Tibial nerve (tissue), 4 donors: ENCODE results near the gene F8A2. TPM values are rescaled to one million over a fixed set of nuclear protein-coding genes. Genes with fewer than 3 reads are reported as not detected.
"Not testable (repeated sequence)": the region's sequence is repeated elsewhere in the genome, so short reads cannot be mapped to it uniquely, and the experiment has no call there.

ENCODE experiments used
- DNase-seq, 2 donors: peaks; one replicate each; pipeline ENCODE4 v3.0.0-alpha.2; 2019; ENCODE audit warnings: low spot score in 2 of 2
- H3K27ac ChIP-seq, 4 donors: fragments of 200-600 bp; sonication (generic) in 3 of 4; one replicate each; pipeline ENCODE4 v1.5.1; 2017 to 2019; ENCODE audit warnings: mild to moderate bottlenecking in 1 of 4
- H3K27me3 ChIP-seq, 2 donors: fragments of 200-600 bp; sonication (generic) in 1 of 2; one replicate each; pipeline versions ENCODE4 v1.5.1 to v1.6.0; 2017 to 2019
- H3K36me3 ChIP-seq, 3 donors: fragments of 200-600 bp; sonication (generic); one replicate each; pipeline ENCODE4 v1.5.1; 2018 to 2019
- H3K4me1 ChIP-seq, 4 donors: fragments of 200-600 bp; sonication (generic) in 3 of 4; one replicate each; pipeline ENCODE4 v1.5.1; 2017 to 2019
- H3K4me3 ChIP-seq, 4 donors: fragments of 200-600 bp; sonication (generic) in 3 of 4; one replicate each; pipeline ENCODE4 v1.5.1; 2017 to 2019; ENCODE audit warnings: mild to moderate bottlenecking in 1 of 4, moderate library complexity in 1 of 4
- H3K9me3 ChIP-seq, 4 donors: fragments of 200-600 bp; sonication (generic) in 3 of 4; one replicate each; pipeline ENCODE4 v1.5.1; 2017 to 2019
- EP300 ChIP-seq, 2 donors: sonication (generic); formaldehyde crosslinking; IDR thresholded peaks; one replicate each; pipeline ENCODE4 v1.6.1; 2017; ENCODE audit warnings: antibody characterized with exemption in 2 of 2, mild to moderate bottlenecking in 1 of 2
- POLR2A ChIP-seq, 2 donors: fragments of 450-650 bp; IDR thresholded peaks; one replicate each; pipeline ENCODE4 v1.6.1; 2017; ENCODE audit warnings: antibody characterized with exemption in 2 of 2, mild to moderate bottlenecking in 2 of 2, moderate library complexity in 2 of 2
- WGBS, 2 donors: methylation state at CpG; one replicate each; pipeline ENCODE4 v1.1.5; 2018; 5-methylcytosine and 5-hydroxymethylcytosine counted together
- total RNA-seq, 4 donors: library from RNA; depleted of rRNA; stranded (reverse); fragments of >200 nt; gene quantifications; one replicate each; pipeline ENCODE4 v1.1.0, GENCODE V29; 2016
- TF ChIP-seq, protein P1 (sequence below), 5 experiments: fragments of 200-600 bp in 3 of 5; fragments of 450-650 bp in 2 of 5; sonication (generic) in 3 of 5; IDR thresholded peaks; one replicate each; pipeline ENCODE4 v1.5.1; 2016 to 2019; ENCODE audit warnings: antibody characterized with exemption in 5 of 5, mild to moderate bottlenecking in 3 of 5, moderate library complexity in 2 of 5

Gene F8A2
- 10 to 100 TPM in 1 of 4 donors, 1 to 10 TPM in 2, not detected in 1; 2.6 to 15.6 (median 3.8) TPM for total RNA-seq

DNA sequence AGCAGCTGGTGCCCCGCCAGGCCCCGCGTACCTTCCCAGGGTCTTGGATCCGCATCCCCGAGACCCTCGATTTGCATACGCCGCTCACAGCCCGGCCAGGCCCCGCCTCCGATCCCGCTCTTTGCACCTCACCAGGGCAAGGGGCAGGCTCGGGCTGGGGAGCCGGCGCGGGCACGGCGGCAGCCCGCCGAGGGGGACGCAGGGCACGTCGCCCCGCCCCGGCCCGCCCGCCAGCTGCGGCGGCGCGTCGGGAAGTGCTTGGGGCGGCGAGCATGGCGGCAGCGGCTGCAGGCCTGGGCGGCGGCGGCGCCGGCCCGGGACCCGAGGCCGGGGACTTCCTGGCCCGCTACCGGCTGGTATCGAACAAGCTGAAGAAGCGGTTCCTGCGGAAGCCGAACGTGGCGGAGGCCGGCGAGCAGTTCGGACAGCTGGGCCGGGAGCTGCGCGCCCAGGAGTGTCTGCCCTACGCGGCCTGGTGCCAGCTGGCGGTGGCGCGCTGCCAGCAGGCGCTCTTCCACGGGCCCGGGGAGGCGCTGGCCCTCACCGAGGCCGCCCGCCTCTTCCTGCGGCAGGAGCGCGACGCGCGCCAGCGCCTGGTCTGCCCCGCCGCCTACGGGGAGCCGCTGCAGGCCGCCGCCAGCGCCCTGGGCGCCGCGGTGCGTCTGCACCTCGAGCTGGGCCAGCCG lies at the start of gene F8A2:
Gene F8A2 (plus strand): TSS at position 253 of the 686 bp plus-strand sequence. CDS start 20 bp downstream, at position 273.
- H3K4me1 ChIP-seq, H3K36me3 ChIP-seq, H3K4me3 ChIP-seq, H3K27ac ChIP-seq, H3K9me3 ChIP-seq, DNase-seq, H3K27me3 ChIP-seq: not testable (repeated sequence)
- no CpG with 5 or more reads among the region's 90 CpGs for WGBS, 2 donors

GRCh38 chrX:155333544-155334100 lies 48.3 kb upstream of the F8A2 start:
- DNase-seq, result no peak
- peaks cover 0 to 1% (median 0%) of the 10 kb centered on the region in 4 donors for H3K9me3 ChIP-seq
- no peaks in the 10 kb centered on the region for H3K36me3 ChIP-seq
- TF ChIP-seq POLR2A (IDR thresholded peaks at IDR 0.05) (no peak), EP300 (IDR thresholded peaks at IDR 0.05) (no peak)
- TF ChIP-seq, protein P1, sequence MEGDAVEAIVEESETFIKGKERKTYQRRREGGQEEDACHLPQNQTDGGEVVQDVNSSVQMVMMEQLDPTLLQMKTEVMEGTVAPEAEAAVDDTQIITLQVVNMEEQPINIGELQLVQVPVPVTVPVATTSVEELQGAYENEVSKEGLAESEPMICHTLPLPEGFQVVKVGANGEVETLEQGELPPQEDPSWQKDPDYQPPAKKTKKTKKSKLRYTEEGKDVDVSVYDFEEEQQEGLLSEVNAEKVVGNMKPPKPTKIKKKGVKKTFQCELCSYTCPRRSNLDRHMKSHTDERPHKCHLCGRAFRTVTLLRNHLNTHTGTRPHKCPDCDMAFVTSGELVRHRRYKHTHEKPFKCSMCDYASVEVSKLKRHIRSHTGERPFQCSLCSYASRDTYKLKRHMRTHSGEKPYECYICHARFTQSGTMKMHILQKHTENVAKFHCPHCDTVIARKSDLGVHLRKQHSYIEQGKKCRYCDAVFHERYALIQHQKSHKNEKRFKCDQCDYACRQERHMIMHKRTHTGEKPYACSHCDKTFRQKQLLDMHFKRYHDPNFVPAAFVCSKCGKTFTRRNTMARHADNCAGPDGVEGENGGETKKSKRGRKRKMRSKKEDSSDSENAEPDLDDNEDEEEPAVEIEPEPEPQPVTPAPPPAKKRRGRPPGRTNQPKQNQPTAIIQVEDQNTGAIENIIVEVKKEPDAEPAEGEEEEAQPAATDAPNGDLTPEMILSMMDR (IDR thresholded peaks at IDR 0.05), result no peak
- WGBS, 2 donors, result 36 to 57% methylated on average over 2 of the region's 2 CpGs
- H3K27me3 ChIP-seq, result no peaks in the 10 kb centered on the region
- peak overlapping the region in 2 of 4 donors; percentile 15 to 40 for H3K4me3 ChIP-seq
- H3K4me1 ChIP-seq, result no peaks in the 10 kb centered on the region
- peak overlapping the region in 3 of 4 donors; percentile 26 to 73 (median 70) for H3K27ac ChIP-seq

DNA sequence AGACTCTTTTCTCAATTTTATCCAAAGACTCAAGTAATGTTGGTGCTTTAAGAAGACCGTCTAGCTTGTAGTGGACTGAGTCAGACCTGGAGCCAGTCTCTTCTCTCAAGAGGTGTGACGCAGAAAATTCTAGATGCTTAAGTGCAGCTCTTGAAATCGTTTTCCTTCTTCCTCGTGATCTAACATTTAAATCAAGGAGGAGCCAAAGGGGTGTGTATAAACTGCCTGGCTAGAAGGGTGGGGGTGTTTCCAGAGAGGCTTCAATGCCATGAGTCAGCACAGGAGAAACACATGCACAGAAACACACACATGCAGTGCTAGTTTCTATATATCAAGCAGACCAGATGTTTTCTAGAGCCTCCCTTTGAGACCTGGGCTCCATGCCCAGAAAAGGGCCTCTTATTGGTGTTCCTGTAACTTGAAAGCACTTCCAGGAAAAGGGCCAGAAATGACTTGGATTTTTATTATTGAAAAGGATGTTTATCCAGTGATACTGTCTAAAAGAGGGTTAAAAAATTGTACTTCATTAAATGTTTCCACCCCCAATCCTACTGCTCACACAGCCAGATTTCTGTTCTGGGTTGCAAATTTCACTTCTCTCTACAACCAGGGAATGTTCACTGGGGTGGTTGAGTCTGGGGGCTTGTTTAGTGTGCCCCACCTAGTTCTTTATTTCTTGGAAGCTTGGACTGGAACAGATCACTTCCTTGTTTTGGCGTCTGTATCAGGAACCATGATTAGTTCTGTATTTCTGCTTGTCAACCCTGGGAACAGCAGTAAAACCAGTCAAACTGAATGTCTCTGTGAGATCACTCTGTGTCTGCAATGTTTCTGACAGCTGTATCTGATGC lies 47.2 kb upstream of the F8A2 start, which contains the start of gene CLIC2:
Gene CLIC2 (minus strand): TSS at position 129 of the 851 bp plus-strand sequence. CDS start 187 bp downstream, outside the sequence.
- Histone ChIP-seq H3K4me1 (no peaks in the 10 kb centered on the region), H3K4me3 (peak within 1 kb of the TSS in 3 of 4 donors; percentile 15 to 40 (median 18)), H3K9me3 (no peaks in the 10 kb centered on the region), H3K27ac (peak within 1 kb of the TSS in 3 of 4 donors; percentile 26 to 73 (median 70)), H3K27me3 (no peaks in the 10 kb centered on the region), H3K36me3 (no peaks in the 10 kb centered on the region)
- peak; percentile 9 to 12 for DNase-seq
- TF ChIP-seq, protein P1 (IDR thresholded peaks at IDR 0.05), result no peak
- peak in 1 of 2 donors; percentile 23 for TF ChIP-seq POLR2A (IDR thresholded peaks at IDR 0.05)
- TF ChIP-seq EP300 (IDR thresholded peaks at IDR 0.05), result peak in 1 of 2 donors; percentile 45
- 42 to 49% methylated on average over 5 of the region's 5 CpGs for WGBS, 2 donors

GRCh38 chrX:155335337-155335712 lies 46.6 kb upstream of the F8A2 start:
- H3K4me1 ChIP-seq, H3K27me3 ChIP-seq, DNase-seq, H3K4me3 ChIP-seq, H3K27ac ChIP-seq, H3K36me3 ChIP-seq, H3K9me3 ChIP-seq: not testable (repeated sequence)
- 55 to 71% methylated on average over 1 of the region's 1 CpG for WGBS, 2 donors

DNA sequence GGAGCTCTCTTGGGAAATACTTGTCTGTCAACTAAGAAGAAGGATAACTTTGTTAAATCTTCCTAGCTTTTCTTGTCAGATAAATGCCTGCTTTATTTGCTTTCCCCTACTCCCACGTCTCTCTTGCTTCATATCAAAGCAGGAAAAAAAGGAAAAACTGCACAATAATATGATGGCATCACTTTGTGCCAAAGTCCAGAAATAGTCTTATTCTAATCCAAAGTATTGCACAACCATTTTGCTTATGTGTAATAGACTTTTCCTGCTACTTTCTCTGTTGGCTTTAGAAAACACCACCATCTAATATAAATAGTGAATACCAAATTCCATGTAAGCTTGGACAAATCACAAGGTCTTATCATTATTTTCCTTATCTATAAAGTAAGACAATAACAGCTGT lies 36.2 kb upstream of the F8A2 start:
- DNase-seq, H3K27ac ChIP-seq: not testable (repeated sequence)
- WGBS, 2 donors, result no CpG with 5 or more reads among the region's 1 CpG

GRCh38 chrX:155349448-155349847 lies 32.4 kb upstream of the F8A2 start:
- not testable (repeated sequence) for H3K4me3 ChIP-seq, H3K27ac ChIP-seq, H3K4me1 ChIP-seq, H3K27me3 ChIP-seq, H3K9me3 ChIP-seq, DNase-seq, H3K36me3 ChIP-seq
- no CpG with 5 or more reads among the region's 4 CpGs for WGBS, 2 donors

More for the DNA sequence above, 36.2 kb upstream of the F8A2 start:
- not testable (repeated sequence) for H3K36me3 ChIP-seq, H3K9me3 ChIP-seq, H3K4me1 ChIP-seq, H3K4me3 ChIP-seq, H3K27me3 ChIP-seq

DNA sequence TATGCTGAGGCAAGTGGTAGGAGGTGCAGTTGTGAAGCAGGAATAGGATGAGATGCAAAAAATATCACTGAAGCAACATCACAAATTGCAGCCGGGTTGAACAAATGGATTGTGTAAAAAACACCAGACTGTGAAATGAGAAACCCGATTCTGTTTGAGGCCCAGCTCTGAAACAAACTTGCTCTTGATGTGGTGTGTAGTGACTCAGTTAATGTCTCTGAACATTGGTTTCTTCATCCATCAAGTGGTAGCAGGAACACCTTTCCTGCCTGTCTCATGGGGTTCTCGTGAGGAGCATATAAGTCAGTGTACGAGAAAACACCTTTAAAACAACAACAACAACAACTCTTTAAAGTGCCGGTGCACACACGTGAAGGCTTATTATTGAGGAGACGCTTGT lies 18.2 kb upstream of the F8A2 start:
- not testable (repeated sequence) for H3K27ac ChIP-seq, H3K36me3 ChIP-seq, DNase-seq, H3K27me3 ChIP-seq, H3K4me1 ChIP-seq, H3K9me3 ChIP-seq, H3K4me3 ChIP-seq
- WGBS, 2 donors, result no CpG with 5 or more reads among the region's 7 CpGs

DNA sequence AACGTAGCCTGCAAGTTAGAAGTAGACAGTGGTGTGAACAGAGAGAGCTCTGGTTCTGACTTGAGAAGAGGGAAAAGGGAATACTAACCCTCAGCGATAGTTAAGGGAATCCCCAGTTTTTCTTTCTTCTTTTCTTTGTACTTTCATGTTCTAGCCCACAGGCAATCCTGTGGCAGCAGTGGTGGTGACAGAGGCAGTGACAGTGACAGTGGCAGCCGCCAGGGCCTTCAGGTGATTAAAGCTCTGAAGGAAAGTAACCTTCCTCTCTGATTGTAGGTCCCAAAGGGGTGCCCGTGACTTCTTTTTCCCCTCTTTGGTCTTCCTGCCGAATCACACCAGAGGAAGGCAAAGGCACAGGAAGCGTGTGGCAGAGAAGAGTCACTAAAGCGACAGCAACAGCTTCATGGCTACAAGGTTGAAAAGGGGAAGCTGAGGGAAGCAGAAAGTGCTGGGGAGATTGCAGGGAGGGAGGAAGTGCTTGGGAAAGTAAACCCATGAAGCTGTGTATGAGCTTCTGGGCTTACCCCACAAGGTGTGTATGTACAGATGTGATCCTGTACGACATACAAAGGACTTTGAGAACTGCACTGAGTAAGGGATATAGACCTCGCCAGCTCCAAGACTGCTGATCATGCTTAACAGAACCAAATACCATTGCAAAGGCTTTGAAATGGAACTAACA lies 8.0 kb upstream of the F8A2 start:
- not testable (repeated sequence) for H3K4me3 ChIP-seq, H3K9me3 ChIP-seq, H3K4me1 ChIP-seq, DNase-seq, H3K27ac ChIP-seq, H3K27me3 ChIP-seq, H3K36me3 ChIP-seq
- WGBS, 2 donors, result no CpG with 5 or more reads among the region's 9 CpGs

DNA sequence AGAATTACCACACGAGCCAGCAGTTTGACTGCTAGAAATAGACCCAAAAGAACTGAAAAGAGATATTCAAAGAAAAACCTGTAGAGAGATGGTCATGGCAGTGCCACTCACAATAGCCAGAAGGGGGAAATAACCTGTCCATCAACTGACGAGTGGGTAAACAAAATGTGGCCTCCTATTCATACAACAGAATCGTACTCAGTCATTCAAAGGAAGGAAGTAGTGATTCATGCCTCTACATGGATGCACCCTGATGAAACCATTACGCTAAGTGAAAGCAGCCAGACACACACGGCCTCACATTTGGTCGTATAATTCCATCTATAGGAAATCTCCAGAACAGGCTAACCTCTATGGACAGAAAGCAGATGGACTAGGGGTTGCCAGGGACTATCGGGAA lies 2.1 kb upstream of the F8A2 start:
- WGBS, 2 donors, result no CpG with 5 or more reads among the region's 7 CpGs
- H3K27me3 ChIP-seq, H3K4me3 ChIP-seq, DNase-seq, H3K36me3 ChIP-seq, H3K4me1 ChIP-seq, H3K27ac ChIP-seq, H3K9me3 ChIP-seq: not testable (repeated sequence)

DNA sequence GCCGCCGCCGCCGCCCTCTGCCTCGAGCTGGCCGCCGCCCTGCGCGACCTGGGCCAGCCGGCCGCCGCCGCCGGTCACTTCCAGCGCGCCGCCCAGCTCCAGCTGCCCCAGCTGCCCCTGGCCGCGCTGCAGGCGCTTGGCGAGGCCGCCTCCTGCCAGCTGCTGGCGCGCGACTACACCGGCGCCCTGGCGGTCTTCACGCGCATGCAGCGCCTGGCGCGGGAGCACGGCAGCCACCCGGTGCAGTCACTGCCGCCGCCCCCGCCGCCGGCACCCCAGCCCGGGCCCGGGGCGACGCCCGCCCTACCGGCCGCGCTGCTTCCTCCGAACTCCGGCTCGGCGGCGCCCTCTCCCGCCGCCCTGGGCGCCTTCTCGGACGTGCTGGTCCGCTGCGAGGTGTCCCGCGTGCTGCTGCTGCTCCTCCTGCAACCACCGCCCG lies 653 bp downstream of the F8A2 start:
- not testable (repeated sequence) for H3K27ac ChIP-seq, H3K4me1 ChIP-seq, H3K9me3 ChIP-seq, H3K36me3 ChIP-seq, H3K4me3 ChIP-seq, DNase-seq, H3K27me3 ChIP-seq
- WGBS, 2 donors, result no CpG with 5 or more reads among the region's 64 CpGs
